ENCODE data around the gene LRRC38.
"Not testable (repeated sequence)": the region's sequence is repeated elsewhere in the genome, so short reads cannot be mapped to it uniquely, and the experiment has no call there.

Gene LRRC38

GRCh38 chr1:13456904-13457532, 56.8 kb downstream of the LRRC38 start:
- DNase-seq: no peak

- no peak for DNase-seq
Observed at GRCh38 chr1:13451399-13451965, 62.3 kb downstream of the LRRC38 start.

- DNase-seq: no peak
Observed at GRCh38 chr1:13450204-13450603, 63.6 kb downstream of the LRRC38 start.

- DNase-seq: no peak
Observed at GRCh38 chr1:13443335-13443979, 70.3 kb downstream of the LRRC38 start.

GRCh38 chr1:13439104-13439783, 74.6 kb downstream of the LRRC38 start:
- not testable (repeated sequence) for DNase-seq

- no peak for DNase-seq
Observed at GRCh38 chr1:13435458-13435857, 78.3 kb downstream of the LRRC38 start.

GRCh38 chr1:13433694-13434358, 80.0 kb downstream of the LRRC38 start:
- not testable (repeated sequence) for DNase-seq

- no peak for DNase-seq
Observed at GRCh38 chr1:13432251-13432650, 81.6 kb downstream of the LRRC38 start.

- no peak for DNase-seq
Observed at GRCh38 chr1:13430495-13430894, 83.3 kb downstream of the LRRC38 start.

Data from DMS79 (cell line).